Gastroesophageal sphincter (tissue), 4 donors: ENCODE data around the gene ATL3. TPM values are rescaled to one million over a fixed set of nuclear protein-coding genes. Genes with fewer than 3 reads are reported as not detected.

ENCODE experiments used
- ATAC-seq: fragments of 150-250 bp; one replicate; pipeline ENCODE4 v1.9.1; 2016; ENCODE audit warnings: mild to moderate bottlenecking, moderate library complexity
- H3K27ac ChIP-seq, 4 donors: fragments of 200-600 bp; sonication (generic) in 3 of 4; 1 replicate in 3 of 4; 2 replicates in 1 of 4; pipeline ENCODE4 v1.5.1; 2016 to 2019
- H3K27me3 ChIP-seq: fragments of 200-600 bp; sonication (generic); one replicate; pipeline ENCODE4 v1.5.1; 2019
- H3K36me3 ChIP-seq, 2 donors: fragments of 200-600 bp; sonication (generic); one replicate each; pipeline ENCODE4 v1.5.1; 2019; ENCODE audit warnings: control low read depth in 1 of 2
- H3K4me1 ChIP-seq, 3 donors: fragments of 200-600 bp; sonication (generic); 1 replicate in 2 of 3; 2 replicates in 1 of 3; pipeline ENCODE4 v1.5.1; 2016 to 2019; ENCODE audit warnings: control low read depth in 2 of 3
- H3K4me3 ChIP-seq, 2 donors: fragments of 200-600 bp; sonication (generic); one replicate each; pipeline ENCODE4 v1.5.1; 2019; ENCODE audit warnings: mild to moderate bottlenecking in 1 of 2, moderate library complexity in 1 of 2
- H3K9me3 ChIP-seq, 3 donors: fragments of 200-600 bp; sonication (generic); one replicate each; pipeline ENCODE4 v1.5.1; 2017 to 2019; ENCODE audit warnings: control low read depth in 2 of 3
- EP300 ChIP-seq: sonication (generic); formaldehyde crosslinking; IDR thresholded peaks from one replicate; pipeline ENCODE4 v1.6.1; 2017; ENCODE audit warnings: antibody characterized with exemption, mild to moderate bottlenecking
- POLR2A ChIP-seq, 2 donors: fragments of 450-650 bp; IDR thresholded peaks; one replicate each; pipeline ENCODE4 v1.6.1; 2017; ENCODE audit warnings: antibody characterized with exemption in 2 of 2, mild to moderate bottlenecking in 2 of 2, moderate library complexity in 1 of 2
- POLR2AphosphoS5 ChIP-seq: sonication (generic); formaldehyde crosslinking; IDR thresholded peaks from one replicate; pipeline ENCODE4 v1.6.1; 2017; ENCODE audit warnings: antibody characterized with exemption
- WGBS, 2 donors: methylation state at CpG; one replicate each; pipeline ENCODE4 v1.1.5; 2018; ENCODE audit warnings: low coverage in 1 of 2; 5-methylcytosine and 5-hydroxymethylcytosine counted together
- total RNA-seq, 4 donors: library from RNA; depleted of rRNA; stranded (reverse); fragments of >200 nt; gene quantifications; one replicate each; pipeline ENCODE4 v1.1.0, GENCODE V29; 2016
- TF ChIP-seq, protein P1 (sequence below), 4 experiments: fragments of 200-600 bp in 2 of 4; fragments of 450-650 bp in 2 of 4; sonication (generic) in 1 of 4; IDR thresholded peaks; one replicate each; pipeline ENCODE4 v1.5.1; 2017 to 2019; ENCODE audit warnings: antibody characterized with exemption in 4 of 4, mild to moderate bottlenecking in 2 of 4, moderate library complexity in 2 of 4

ATL3 gene
- total RNA-seq, 4 donors from 2014 or later: 155 to 221 (median 202) TPM

DNA sequence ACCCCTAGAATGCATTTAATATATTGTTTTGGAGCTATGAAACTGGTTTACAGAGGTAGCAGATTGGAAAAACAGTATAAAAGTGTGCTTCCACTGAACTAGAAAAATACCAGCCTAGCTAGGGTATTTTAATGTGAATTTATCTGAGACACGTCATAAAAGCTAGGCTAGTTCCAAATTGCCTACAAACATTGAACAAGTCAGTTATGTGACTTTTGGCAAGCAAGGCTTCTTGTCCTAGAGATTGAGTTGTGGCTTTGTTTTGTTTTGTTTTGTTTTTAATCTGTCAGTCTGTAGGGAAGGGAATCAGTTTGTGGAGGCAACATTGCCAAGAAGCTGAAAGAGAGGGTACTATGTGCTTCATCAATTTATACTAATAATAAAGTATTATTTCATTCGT lies 34.4 kb upstream of the ATL3 start:
- Histone ChIP-seq H3K4me3 (no peak overlapping the region), H3K27me3 (no peaks in the 10 kb centered on the region), H3K9me3 (no peaks in the 10 kb centered on the region), H3K36me3 (no peaks in the 10 kb centered on the region), H3K4me1 (peaks cover 0 to 20% (median 3%) of the 10 kb centered on the region in 3 donors), H3K27ac (no peak overlapping the region)
- no peak for ATAC-seq
- WGBS, 2 donors: 35 to 52% methylated on average over 2 of the region's 2 CpGs
- TF ChIP-seq EP300: no peak
- TF ChIP-seq POLR2A (IDR thresholded peaks at IDR 0.05): no peak
- no peak for TF ChIP-seq POLR2AphosphoS5
- TF ChIP-seq, protein P1, sequence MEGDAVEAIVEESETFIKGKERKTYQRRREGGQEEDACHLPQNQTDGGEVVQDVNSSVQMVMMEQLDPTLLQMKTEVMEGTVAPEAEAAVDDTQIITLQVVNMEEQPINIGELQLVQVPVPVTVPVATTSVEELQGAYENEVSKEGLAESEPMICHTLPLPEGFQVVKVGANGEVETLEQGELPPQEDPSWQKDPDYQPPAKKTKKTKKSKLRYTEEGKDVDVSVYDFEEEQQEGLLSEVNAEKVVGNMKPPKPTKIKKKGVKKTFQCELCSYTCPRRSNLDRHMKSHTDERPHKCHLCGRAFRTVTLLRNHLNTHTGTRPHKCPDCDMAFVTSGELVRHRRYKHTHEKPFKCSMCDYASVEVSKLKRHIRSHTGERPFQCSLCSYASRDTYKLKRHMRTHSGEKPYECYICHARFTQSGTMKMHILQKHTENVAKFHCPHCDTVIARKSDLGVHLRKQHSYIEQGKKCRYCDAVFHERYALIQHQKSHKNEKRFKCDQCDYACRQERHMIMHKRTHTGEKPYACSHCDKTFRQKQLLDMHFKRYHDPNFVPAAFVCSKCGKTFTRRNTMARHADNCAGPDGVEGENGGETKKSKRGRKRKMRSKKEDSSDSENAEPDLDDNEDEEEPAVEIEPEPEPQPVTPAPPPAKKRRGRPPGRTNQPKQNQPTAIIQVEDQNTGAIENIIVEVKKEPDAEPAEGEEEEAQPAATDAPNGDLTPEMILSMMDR (IDR thresholded peaks at IDR 0.05): no peak

DNA sequence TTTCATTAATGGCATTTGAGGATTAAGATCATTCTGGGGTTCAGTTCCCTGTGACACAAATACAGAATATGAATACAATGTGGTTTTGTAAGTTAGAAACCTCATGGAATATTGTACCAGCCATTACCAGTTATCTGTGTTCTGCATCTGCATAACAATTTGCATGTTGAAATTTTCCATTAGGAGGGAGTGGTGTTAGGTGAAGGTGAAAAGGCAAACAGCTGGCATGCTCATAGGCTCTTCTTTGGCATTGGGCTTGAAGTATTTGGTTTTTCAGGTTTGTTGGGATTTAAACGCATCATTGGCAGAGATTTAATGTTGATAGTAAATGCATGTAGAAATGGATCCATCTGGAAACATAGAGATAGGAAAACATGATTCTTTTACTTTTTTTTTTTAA lies 28.7 kb upstream of the ATL3 start:
- no peak overlapping the region for H3K4me3 ChIP-seq
- 92 to 100% methylated on average over 1 of the region's 1 CpG for WGBS, 2 donors
- TF ChIP-seq POLR2AphosphoS5 (no peak), POLR2A (IDR thresholded peaks at IDR 0.05) (no peak), EP300 (no peak)
- TF ChIP-seq, protein P1 (IDR thresholded peaks at IDR 0.05): no peak
- no peak for ATAC-seq
- no peaks in the 10 kb centered on the region for H3K36me3 ChIP-seq
- no peaks in the 10 kb centered on the region for H3K9me3 ChIP-seq
- peaks cover 0 to 22% (median 6%) of the 10 kb centered on the region in 3 donors for H3K4me1 ChIP-seq
- no peak overlapping the region for H3K27ac ChIP-seq
- no peaks in the 10 kb centered on the region for H3K27me3 ChIP-seq

DNA sequence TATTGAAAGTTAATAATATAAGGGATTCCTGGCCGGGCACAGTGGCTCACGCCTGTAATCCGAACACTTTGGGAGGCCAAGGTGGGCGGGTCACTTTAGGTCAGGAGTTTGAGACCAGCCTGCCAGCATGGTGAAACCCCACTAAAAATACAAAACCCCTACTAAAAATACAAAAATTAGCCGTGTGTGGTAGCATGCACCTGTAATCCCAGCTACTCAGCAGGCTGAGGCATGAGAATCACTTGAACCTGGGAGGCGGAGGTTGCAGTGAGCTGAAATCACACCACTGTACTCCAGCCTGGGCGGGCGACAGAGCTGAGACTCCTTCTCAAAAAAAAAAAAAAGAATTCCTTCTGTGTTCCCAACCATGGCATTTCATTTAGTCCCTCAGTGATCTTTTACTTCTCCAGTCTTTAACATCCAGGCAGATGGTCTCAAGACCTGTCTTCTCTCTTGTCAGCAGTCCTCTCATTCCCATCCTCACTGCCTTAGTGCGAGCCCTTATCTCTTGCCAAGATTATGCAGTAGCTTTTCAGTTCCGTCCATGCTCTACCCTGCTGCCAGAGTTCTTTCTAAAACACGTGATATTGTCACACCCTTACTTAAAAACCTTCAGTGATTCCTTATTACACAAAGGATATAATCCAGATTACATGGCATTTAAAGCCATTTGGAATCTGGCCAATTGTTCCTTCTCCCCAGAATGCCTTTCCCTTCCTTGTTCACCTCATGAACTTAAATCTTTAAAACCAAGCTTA lies 28.0 kb upstream of the ATL3 start:
- Histone ChIP-seq H3K27ac (no peak overlapping the region), H3K4me3 (no peak overlapping the region), H3K36me3 (no peaks in the 10 kb centered on the region), H3K9me3 (no peaks in the 10 kb centered on the region), H3K27me3 (no peaks in the 10 kb centered on the region), H3K4me1 (peaks cover 0 to 19% (median 6%) of the 10 kb centered on the region in 3 donors)
- ATAC-seq: no peak
- TF ChIP-seq EP300 (no peak), POLR2AphosphoS5 (no peak), POLR2A (IDR thresholded peaks at IDR 0.05) (no peak)
- TF ChIP-seq, protein P1 (IDR thresholded peaks at IDR 0.05): no peak
- WGBS, 2 donors: 61 to 65% methylated on average over 8 to 11 of the region's 11 CpGs

DNA sequence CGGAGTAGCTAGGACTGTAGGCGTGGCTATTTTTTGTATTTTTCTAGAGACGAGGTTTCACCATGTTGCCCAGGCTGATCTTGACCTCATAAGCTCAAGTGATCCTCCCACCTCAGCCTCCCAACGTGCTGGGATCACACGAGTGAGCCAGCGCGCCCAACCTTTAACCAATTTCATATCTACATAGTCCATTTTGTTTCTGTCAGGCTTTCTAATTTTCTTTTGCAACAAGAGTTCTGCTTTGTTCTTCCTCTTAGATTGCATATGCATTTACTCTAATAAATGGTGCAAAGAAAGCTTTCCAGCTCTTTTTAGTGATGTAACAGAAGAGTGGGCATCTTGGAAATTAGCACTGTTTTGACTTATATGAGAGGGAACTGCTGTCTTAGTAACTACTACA lies 23.4 kb upstream of the ATL3 start:
- WGBS, 2 donors: 85% methylated on average over 7 of the region's 7 CpGs; no CpG with 5 or more reads in 1 of the 2 donors
- Histone ChIP-seq H3K4me3 (no peak overlapping the region), H3K27me3 (no peaks in the 10 kb centered on the region), H3K27ac (no peak overlapping the region), H3K4me1 (peaks cover 0 to 32% (median 2%) of the 10 kb centered on the region in 3 donors), H3K9me3 (no peaks in the 10 kb centered on the region), H3K36me3 (no peaks in the 10 kb centered on the region)
- no peak for ATAC-seq
- TF ChIP-seq, protein P1 (IDR thresholded peaks at IDR 0.05): no peak
- no peak for TF ChIP-seq EP300
- TF ChIP-seq POLR2AphosphoS5: no peak
- TF ChIP-seq POLR2A (IDR thresholded peaks at IDR 0.05): no peak

DNA sequence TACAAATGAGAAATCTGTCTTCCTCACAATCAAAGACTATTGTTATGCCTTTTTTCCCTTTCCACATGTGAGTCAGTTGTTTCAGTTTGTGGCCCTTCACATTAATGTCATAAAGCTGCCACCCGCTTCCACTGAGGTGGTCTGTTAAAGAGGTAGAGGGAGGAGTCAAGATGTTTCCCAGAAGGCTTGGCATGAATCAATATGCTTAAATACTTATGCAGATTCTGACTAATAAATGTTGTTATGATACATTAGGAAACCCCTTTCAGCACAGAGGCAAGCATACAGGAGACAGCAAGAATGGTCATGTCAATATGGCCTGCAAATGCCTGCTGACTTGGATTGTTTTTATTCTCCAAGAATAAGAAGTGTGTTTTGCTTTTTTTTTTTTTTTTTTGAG lies 16.7 kb upstream of the ATL3 start:
- TF ChIP-seq POLR2A (IDR thresholded peaks at IDR 0.05): no peak
- TF ChIP-seq, protein P1 (IDR thresholded peaks at IDR 0.05): no peak
- no peak for TF ChIP-seq EP300
- TF ChIP-seq POLR2AphosphoS5: no peak
- no peak overlapping the region for H3K4me3 ChIP-seq
- H3K9me3 ChIP-seq: no peaks in the 10 kb centered on the region
- no peak for ATAC-seq
- H3K27ac ChIP-seq: peak overlapping the region in 1 of 4 donors; percentile 43
- WGBS, 2 donors: 88 to 100% methylated on average over 1 of the region's 1 CpG
- H3K4me1 ChIP-seq: peaks cover 0 to 84% (median 11%) of the 10 kb centered on the region in 3 donors
- H3K27me3 ChIP-seq: no peaks in the 10 kb centered on the region
- no peaks in the 10 kb centered on the region for H3K36me3 ChIP-seq
